RWPE1 (cell line): ENCODE results near the gene TMEM175.

Experiments
- CTCF ChIA-PET: fragments of 350-600 bp; sonication (Branson Sonifier 250); formaldehyde crosslinking; extraction: SDS; loops from one replicate; lab custom pipeline; 2021; lab: Yijun Ruan, JAX
- POLR2A ChIA-PET: fragments of 400-600 bp; formaldehyde crosslinking; extraction: SDS; loops from one replicate; lab custom pipeline; 2020; ENCODE audit warnings: antibody characterized with exemption; ENCODE audit not compliant: low non-redundant PET; lab: Yijun Ruan, JAX
- DNase-seq: peaks from one replicate; pipeline ENCODE4 v3.0.0; 2012; ENCODE audit warnings: low spot score
- H3K27ac ChIP-seq: fragments of 450-650 bp; 2 replicates; pipeline ENCODE4 v1.5.1; 2017
- CTCF ChIP-seq: fragments of 450-650 bp; conservative IDR thresholded peaks from 2 replicates; pipeline ENCODE4 v1.5.1; 2017; ENCODE audit warnings: low read depth, mild to moderate bottlenecking

Gene TMEM175

GRCh38 chr4:945274-946102 is 13.2 kb downstream of the TMEM175 start:
- DNase-seq = no peak
- H3K27ac ChIP-seq = no peak overlapping the region
- ChIA-PET POLR2A (no interaction called here), CTCF (no interaction called here)
- no peak for TF ChIP-seq CTCF

- no peak overlapping the region for H3K27ac ChIP-seq
- TF ChIP-seq CTCF = no peak
- ChIA-PET POLR2A (no interaction called here), CTCF (no interaction called here)
- no peak for DNase-seq
Measured at GRCh38 chr4:946103-946450, 13.8 kb downstream of the TMEM175 start.

GRCh38 chr4:946517-947471 is 14.5 kb downstream of the TMEM175 start:
- no peak overlapping the region for H3K27ac ChIP-seq
- no peak for TF ChIP-seq CTCF
- ChIA-PET POLR2A (no interaction called here), CTCF (no interaction called here)
- no peak for DNase-seq

DNA sequence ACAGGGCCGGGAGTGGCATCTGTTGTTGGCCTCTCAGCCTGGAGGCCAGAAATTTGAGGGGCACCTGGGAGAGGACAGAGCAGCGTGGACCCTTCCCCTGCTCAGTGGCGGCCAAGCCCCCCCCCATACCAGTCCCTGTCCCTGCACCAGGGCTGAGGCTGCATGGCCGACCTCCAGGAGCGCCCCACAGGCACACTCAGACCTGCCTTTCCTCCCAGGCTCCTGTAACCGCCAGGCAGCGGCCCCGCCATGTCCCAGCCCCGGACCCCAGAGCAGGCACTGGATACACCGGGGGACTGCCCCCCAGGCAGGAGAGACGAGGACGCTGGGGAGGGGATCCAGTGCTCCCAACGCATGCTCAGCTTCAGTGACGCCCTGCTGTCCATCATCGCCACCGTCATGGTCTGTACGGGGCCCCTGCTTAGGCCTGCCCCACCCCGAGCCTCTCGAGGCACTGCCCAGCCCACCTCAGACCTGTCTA is 15.3 kb downstream of the TMEM175 start:
- no peak for DNase-seq
- no peak overlapping the region for H3K27ac ChIP-seq
- CTCF ChIA-PET = no interaction called here
- no peak for TF ChIP-seq CTCF
- POLR2A ChIA-PET = no interaction called here

GRCh38 chr4:948101-948935 is 16.1 kb downstream of the TMEM175 start:
- no peak for DNase-seq
- H3K27ac ChIP-seq = no peak overlapping the region
- no peak for TF ChIP-seq CTCF
- ChIA-PET POLR2A (no interaction called here), CTCF (no interaction called here)

GRCh38 chr4:948936-949300 is 16.7 kb downstream of the TMEM175 start:
- POLR2A ChIA-PET = no interaction called here

More at GRCh38 chr4:948936-949300, 16.7 kb downstream of the TMEM175 start:
- no peak for DNase-seq
- CTCF ChIA-PET = no interaction called here
- H3K27ac ChIP-seq = no peak overlapping the region
- no peak for TF ChIP-seq CTCF
